Islet of Langerhans (tissue), 1 donor: ENCODE results near the gene MATN3.
"Not testable (repeated sequence)": the region's sequence is repeated elsewhere in the genome, so short reads cannot be mapped to it uniquely, and the experiment has no call there.

Source experiments
- FAIRE-seq: peaks from one replicate; lab custom pipeline; 2011; peaks lifted over from hg19 to GRCh38; lab: Jason Lieb, UNC

MATN3 gene

GRCh38 chr2:20012282-20013125 lies at the start of gene MATN3:
Gene MATN3 (minus strand): TSS chr2:20012668. CDS start chr2:20012631, 37 bp downstream.
- no peak for FAIRE-seq

GRCh38 chr2:20061940-20062339 lies 49.5 kb upstream of the MATN3 start:
- no peak for FAIRE-seq

GRCh38 chr2:20061476-20061875 lies 49.0 kb upstream of the MATN3 start:
- no peak for FAIRE-seq

GRCh38 chr2:20060106-20060505 lies 47.6 kb upstream of the MATN3 start:
- FAIRE-seq = no peak

GRCh38 chr2:20057268-20057667 lies 44.8 kb upstream of the MATN3 start:
- no peak for FAIRE-seq

GRCh38 chr2:20054931-20055330 lies 42.5 kb upstream of the MATN3 start:
- no peak for FAIRE-seq

GRCh38 chr2:20054119-20054518 lies 41.7 kb upstream of the MATN3 start:
- no peak for FAIRE-seq

GRCh38 chr2:20052861-20053281 lies 40.4 kb upstream of the MATN3 start:
- no peak for FAIRE-seq

GRCh38 chr2:20052229-20052851 lies 39.9 kb upstream of the MATN3 start:
- no peak for FAIRE-seq

GRCh38 chr2:20051532-20052228 lies 39.2 kb upstream of the MATN3 start, which contains the start of gene LAPTM4A:
Gene LAPTM4A (minus strand): TSS chr2:20051628. CDS start chr2:20051520, 108 bp downstream.
- no peak for FAIRE-seq

GRCh38 chr2:20050646-20051531 lies 38.4 kb upstream of the MATN3 start:
- no peak for FAIRE-seq

- no peak for FAIRE-seq
These were observed 37.7 kb upstream of the MATN3 start for GRCh38 chr2:20050104-20050645.

- FAIRE-seq = no peak
These were observed 37.2 kb upstream of the MATN3 start for GRCh38 chr2:20049637-20050036.

GRCh38 chr2:20048488-20049448 lies 36.3 kb upstream of the MATN3 start:
- FAIRE-seq = no peak

- FAIRE-seq = not testable (repeated sequence)
These were observed 33.3 kb upstream of the MATN3 start for GRCh38 chr2:20045712-20046292.

GRCh38 chr2:20044778-20045177 lies 32.3 kb upstream of the MATN3 start:
- no peak for FAIRE-seq

GRCh38 chr2:20042531-20042930 lies 30.1 kb upstream of the MATN3 start:
- FAIRE-seq = no peak

- no peak for FAIRE-seq
These were observed 28.2 kb upstream of the MATN3 start for GRCh38 chr2:20040489-20041172.

GRCh38 chr2:20037660-20038059 lies 25.2 kb upstream of the MATN3 start:
- no peak for FAIRE-seq
